Retinal pigment epithelial cell (primary cell): Measurements from ENCODE around the gene SIRPG.

Experiments used
- DNase-seq: peaks from one replicate; pipeline ENCODE4 v3.0.0-alpha.2; 2010; ENCODE audit warnings: low read depth
- H3K4me3 ChIP-seq: 2 replicates; pipeline ENCODE4 v1.5.1; 2011; ENCODE audit warnings: mild to moderate bottlenecking, low read length, control low read depth, moderate library complexity
- CTCF ChIP-seq: conservative IDR thresholded peaks from 2 replicates; pipeline ENCODE4 v1.5.1; 2011; ENCODE audit warnings: low read depth, low read length, control low read depth, inconsistent platforms

Gene SIRPG

GRCh38 chr20:1661542-1662299 lies 4.1 kb upstream of the SIRPG start:
- no peak for DNase-seq
- TF ChIP-seq CTCF: no peak
- H3K4me3 ChIP-seq: no peak overlapping the region

DNA sequence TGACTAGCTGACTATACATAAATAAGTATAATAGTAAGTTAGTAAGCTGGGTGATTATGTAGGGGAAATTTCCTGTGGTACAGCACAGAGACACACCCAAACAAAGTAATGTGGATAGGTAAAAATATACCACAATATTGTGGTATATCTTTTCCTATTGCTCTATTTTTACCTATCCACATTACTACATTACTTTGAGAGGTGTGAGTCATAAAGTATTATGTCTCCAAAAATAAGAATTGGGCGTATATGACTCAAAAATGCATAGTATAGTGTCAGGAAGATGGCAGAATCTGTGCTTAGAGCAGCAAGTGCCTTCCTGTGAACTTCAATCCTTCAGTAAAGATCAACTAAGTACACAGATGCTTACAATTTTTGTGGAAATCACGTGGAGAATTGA lies 2.7 kb upstream of the SIRPG start:
- TF ChIP-seq CTCF: no peak
- no peak overlapping the region for H3K4me3 ChIP-seq
- no peak for DNase-seq

GRCh38 chr20:1656844-1657243 lies 735 bp downstream of the SIRPG start:
- TF ChIP-seq CTCF: no peak
- no peak for DNase-seq
- H3K4me3 ChIP-seq: no peak overlapping the region

GRCh38 chr20:1654996-1655395 lies 2.6 kb downstream of the SIRPG start:
- TF ChIP-seq CTCF: no peak
- no peak overlapping the region for H3K4me3 ChIP-seq
- DNase-seq: no peak

- no peak for TF ChIP-seq CTCF
- DNase-seq: no peak
- no peak overlapping the region for H3K4me3 ChIP-seq
Observed at GRCh38 chr20:1652960-1653359, 4.6 kb downstream of the SIRPG start.

DNA sequence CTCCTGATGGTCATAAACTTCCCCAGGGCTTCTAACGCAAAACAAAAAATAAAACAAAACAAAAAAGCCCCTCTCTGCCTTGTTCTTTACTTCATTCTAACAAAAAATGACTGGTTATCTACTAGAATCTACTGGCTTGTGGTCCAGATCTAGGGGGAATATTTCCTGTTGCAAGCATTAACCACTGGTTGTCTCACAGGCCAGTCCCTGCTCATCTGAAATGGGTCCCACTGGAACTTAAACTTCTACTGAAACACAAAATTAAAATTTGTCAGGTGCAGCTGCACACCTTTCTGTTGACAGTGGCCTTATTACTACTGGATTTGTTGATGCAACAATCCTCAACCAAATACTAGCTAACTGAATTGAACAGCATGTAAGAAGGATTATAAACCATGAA lies 5.5 kb downstream of the SIRPG start:
- no peak overlapping the region for H3K4me3 ChIP-seq
- no peak for TF ChIP-seq CTCF
- DNase-seq: no peak

GRCh38 chr20:1651268-1652058 lies 6.1 kb downstream of the SIRPG start:
- H3K4me3 ChIP-seq: no peak overlapping the region
- TF ChIP-seq CTCF: no peak
- DNase-seq: no peak
